Fibroblast of skin of right quadriceps (primary cell): ENCODE measurements around the gene FLNC.

ENCODE experiments used
- DNase-seq: peaks from one replicate; pipeline ENCODE4 v3.0.0-alpha.2; 2013

FLNC gene

DNA sequence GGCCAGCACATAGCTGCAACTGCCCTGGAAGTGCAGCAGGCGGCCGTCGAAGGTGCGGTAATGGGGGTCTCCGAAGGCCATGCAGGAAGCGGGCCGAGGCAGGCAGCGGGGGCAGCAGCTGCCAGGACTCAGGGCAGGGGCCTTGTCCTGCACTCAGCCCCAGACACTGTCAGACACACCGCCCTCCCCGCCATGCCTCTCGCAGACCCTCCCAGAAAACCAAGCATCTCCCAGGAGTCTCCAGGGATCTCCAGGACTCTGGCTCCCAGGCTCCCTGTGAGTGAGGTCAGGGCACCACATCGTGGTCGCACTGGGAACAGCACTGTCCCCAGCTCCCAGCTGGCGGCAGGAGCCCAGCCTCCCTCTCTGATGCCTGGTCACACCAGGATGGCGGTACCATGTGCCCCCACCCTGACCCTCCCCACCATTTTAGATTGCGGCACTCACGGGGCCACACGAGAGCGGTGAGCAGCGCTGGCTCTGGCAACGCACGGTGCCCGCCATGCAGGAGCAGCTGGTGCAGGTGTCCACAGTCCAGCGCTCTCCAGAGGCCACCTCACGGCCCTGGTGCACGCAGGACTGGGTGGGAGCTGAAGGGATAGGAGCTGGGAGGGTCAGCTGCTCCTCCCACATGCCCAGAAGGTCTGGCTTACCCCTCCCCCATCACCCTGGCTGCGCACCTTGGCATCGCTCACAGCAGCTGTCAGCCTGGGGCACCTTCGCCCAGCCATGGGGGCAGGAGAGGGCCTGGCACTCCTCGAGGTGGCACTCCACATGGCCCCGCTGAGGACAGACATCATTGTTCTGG is 49.9 kb downstream of the FLNC start:
- DNase-seq = peak; percentile 57

DNA sequence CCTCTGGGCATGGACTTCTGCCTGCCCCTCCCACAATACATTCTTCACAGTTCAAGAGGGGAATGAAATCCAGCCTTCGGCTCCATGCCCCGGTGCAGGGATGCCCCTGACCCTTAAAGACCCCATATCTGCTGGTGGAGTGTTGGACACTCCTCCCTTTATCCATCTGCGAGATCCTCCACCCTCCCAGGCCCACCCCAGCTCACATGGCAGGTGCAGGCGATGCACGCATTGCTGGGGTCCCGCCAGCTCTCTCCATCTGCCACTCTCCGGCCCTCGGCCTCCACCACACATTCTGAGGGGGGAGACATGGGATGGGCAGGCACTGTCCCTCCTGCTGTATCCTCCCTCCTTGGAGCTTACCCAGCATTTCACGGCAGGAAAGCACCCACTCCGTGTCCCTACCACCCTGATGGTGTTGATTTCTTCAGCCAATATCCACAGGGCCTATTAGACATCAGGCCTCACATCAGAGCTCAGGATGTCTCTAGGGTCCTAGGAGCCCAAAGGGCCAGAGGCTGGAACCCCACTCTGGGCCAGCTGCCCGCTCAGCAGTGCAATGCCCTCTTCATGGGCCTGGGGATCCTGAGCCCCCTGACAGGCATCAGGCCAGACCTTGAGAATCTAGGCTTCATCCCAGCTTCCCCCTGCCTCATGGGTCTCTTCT is 50.7 kb downstream of the FLNC start:
- DNase-seq = no peak

GRCh38 chr7:128881458-128882125 is 51.4 kb downstream of the FLNC start:
- no peak for DNase-seq

GRCh38 chr7:128882134-128882533 is 51.9 kb downstream of the FLNC start:
- no peak for DNase-seq

- peak; percentile 56 for DNase-seq
These were observed 53.6 kb downstream of the FLNC start for GRCh38 chr7:128883622-128884448.

- DNase-seq = no peak
These were observed 54.6 kb downstream of the FLNC start for GRCh38 chr7:128884561-128885369.

DNA sequence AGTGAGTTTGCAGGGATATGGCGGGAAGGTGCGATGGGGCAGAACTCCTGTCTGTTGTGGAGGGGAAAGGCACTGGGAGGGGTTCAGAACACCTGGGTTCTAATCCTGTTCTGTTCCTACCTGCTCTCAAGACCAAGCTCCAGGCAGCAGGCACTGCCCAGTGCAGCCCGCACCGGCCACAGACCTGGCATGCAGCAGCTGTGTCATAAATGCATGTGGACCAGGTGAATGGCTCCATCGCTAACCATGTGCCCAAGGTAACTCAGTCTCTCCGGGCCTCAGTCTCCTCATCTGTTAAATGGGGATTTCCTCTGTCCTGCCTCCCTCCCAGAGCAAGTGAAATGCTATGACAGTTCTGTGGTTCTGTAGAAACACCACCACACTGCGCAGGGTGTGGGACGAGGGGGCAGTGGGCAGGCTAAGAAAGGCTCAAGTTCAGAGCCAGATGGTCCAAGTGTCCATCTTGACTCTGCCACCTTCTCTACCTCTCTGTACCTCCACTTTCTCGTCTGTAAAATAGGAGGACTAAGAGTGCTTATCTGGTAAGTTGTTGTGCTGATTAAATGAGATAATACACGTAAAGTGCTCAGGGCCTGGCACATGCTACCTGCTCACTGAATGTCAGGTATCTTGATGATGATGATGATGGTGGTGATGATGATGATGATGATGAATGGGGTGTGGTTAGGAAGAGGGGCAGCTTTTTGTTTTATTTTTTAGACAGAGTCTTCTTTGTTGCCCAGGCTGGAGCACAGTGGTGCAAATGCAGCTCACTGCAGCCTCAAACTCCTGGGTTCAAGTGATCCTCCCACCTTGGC is 55.4 kb downstream of the FLNC start:
- no peak for DNase-seq

- no peak for DNase-seq
These were observed 56.4 kb downstream of the FLNC start for GRCh38 chr7:128886391-128887168.

DNA sequence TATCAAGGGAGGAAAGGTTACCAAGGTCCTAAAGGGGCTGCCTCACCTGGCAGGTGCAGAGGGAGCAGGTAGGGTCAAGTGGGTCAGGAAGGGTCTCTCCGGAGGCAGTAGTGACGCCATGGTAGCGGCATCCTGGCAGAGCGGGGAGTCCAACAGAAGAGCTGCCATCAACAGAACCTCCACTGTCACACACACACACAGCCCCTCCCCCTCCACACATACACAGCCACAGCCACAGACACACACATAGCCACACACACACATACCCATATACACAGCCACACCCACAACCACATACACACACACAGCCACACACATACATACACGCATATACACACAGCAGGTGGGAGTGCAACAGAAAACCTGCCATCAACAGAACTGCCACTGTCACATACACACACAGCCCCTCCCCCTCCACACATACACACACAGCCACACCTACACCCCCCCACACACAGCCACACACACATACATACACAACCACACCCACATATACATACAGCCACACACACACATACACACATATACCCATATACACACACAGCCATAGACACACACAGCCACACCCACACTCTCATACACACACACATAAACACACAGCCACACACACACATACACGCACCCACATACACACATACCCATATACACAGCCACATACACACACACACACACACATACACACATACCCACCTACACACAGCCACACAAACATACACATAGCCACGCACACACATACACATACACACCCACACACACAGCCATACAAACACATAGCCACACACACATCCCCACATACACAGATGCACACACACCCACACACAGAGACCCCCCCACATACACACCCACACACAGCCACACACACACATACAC is 57.2 kb downstream of the FLNC start:
- DNase-seq = no peak

DNA sequence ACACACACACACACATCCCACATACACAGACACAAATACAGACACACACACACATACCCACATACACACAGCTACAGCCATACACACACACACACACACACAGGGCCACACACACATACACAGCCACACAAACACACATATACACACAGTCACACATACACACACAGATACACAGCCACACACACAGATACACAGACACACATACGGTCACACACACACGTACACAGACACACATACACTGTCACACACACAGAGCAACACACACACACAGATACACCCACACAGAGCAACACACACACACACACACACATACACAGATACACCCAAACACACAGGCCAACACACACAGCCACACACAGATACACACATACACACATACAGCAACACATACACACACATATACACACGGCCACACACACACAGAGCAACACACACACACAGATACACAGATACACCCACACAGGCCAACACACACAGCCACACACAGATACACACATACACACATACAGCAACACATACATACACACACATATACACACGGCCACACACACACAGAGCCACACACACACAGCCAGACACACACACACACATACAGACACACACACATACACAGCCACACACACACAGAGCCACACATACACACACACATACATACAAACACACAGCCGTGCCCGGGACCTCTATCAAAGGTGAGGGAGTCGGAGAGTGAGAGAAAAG is 58.0 kb downstream of the FLNC start:
- no peak for DNase-seq

DNA sequence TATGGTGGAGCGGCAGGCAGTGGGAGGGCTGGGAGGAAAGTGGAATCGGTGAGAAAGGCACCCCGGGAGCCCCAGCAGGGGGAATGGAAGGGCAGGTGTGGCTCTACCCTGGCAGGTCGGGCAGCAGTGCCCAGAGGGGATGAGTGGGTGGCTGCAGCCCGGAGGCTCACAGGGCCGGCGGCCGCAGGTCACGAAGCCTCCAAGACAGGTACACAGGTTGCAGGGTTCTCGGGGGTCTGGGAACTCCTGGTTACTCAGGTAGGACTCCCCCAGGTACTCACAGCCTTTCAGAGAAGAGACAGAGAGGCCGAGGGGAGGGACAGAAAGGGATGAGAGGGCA is 58.5 kb downstream of the FLNC start:
- no peak for DNase-seq

DNA sequence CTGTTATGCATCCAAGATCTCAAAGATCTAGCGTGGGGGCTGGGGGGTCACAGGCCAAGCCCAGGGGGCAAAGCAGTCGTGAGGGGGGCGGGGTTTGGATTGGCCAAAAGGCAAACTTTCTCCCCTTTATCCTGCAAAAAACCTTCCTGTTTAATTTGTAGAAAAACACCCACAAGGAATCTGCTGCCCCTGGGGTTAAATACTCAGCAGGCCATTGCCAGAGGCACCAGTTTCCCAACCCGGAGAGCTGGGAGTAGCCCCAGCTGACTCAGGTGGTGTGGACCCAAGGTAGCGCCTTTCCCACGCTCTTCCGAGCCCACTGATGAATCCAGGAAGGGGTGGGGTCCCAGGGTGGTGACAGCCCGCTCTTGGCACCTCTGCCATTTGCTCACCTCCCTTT is 58.9 kb downstream of the FLNC start:
- no peak for DNase-seq

DNA sequence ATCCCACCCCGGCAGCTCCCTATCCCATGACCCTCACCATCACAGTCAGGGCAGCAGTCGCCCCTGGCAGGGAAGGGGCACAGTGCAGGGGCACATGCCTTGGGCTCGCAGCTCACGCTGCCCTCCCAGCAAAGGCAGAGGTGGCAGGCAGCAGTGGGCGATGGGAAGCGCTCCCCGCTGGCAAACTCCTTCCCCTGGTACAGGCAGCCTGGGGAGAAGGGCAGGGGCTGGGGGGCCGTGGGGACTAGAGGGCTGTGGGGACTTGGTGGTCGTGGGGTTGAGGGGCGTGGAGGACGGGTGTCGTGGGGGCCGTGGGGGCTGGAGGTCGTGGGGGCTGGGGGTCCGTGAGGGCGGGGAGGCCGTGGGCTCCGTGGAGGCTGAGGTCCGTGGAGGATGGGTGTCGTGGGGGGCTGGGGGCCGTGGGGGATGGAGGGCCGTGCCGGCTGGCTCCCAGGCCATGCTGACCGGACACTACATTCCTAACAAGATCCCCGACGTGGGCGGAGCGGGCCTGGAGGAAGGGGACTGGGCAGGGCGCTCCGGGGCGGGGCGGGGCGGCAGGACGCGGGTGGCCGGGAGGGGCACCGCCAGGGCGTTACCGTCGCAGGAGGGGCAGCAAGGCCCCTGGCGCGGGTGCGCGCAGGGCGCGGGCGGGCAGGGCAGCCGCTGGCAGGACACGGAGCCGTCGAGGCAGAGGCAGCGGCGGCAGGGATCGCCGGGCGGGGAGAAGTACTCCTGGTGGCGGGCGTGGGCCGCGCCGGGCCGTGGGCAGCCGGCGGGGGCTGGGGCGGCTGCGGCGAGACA is 60.3 kb downstream of the FLNC start:
- DNase-seq = no peak

- no peak for DNase-seq
These were observed 61.1 kb downstream of the FLNC start for GRCh38 chr7:128891110-128891941.

DNA sequence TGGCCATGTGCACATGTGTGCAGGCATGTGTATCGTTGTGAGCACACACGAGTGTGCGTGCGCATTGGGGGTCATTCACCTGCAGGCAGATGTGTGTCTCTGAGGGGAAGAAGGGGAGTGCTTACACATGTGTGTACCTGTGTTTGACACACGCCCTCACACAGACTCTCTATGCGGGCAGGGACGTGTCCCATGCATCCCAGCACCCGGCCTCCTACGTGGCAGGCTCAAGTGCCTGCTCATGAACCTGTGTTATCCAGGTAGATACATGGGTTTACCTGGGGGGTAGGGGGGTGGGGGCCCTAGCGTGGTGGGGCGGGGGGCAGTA is 61.7 kb downstream of the FLNC start:
- no peak for DNase-seq

DNA sequence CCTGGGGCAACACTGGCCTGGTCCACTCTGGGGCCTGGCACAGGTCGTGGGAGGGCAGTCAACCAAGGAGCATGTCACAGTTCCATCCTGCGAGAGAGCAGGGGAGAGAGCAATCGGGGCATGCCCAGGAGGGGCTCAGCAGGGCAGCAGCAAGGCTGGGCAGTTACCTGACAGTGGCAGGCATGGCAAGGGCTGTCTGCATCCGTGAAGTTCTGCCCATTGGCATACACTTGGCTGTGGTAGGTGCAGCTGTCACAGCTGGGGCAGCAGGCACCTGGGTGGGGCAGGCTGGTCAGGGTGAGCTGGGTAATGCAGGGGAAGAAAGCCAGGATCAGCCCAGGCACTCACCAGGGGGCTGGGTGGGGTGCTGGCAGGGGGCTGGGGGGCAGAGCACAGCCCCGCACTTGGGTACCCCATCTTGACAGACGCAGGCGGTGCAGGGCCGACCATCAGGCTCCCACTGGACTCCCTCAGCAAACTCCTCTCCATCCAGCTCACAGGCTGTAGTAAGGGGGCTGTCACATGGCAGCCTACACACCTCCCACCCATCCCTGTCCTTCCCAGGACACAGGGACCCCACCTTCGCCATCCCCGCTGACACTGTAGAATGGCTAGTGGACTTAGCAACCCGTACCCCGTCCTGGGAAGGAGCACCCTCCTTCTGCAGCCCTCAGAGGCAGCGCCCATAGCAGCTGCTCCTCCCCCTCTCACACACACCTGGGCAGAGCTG is 62.5 kb downstream of the FLNC start:
- DNase-seq = no peak
